GM13976 (cell line): ENCODE results near the gene PIM1.
A peak's percentile ranks its signal among the peaks of the same experiment; 100 is the strongest.

Experiments
- DNase-seq: peaks from one replicate; pipeline ENCODE4 v3.0.0; 2012; ENCODE audit warnings: low spot score
- in situ Hi-C: fragments of 300-500 bp; cut with MboI; formaldehyde crosslinking; loops from one replicate; pipeline ENCODE4 v1.12.0; 2022; ENCODE audit warnings: low sequenced_read_pairs, mixed read lengths, inconsistent platforms; ENCODE audit not compliant: unreplicated experiment
- TF ChIP-seq, protein P1 (sequence below): IDR thresholded peaks from 2 replicates; pipeline ENCODE4 v1.5.1; 2012; ENCODE audit warnings: borderline replicate concordance, mild to moderate bottlenecking; ENCODE audit not compliant: insufficient read depth; ENCODE audit errors: extremely low read depth, missing control alignments, control extremely low read depth

The PIM1 gene

DNA sequence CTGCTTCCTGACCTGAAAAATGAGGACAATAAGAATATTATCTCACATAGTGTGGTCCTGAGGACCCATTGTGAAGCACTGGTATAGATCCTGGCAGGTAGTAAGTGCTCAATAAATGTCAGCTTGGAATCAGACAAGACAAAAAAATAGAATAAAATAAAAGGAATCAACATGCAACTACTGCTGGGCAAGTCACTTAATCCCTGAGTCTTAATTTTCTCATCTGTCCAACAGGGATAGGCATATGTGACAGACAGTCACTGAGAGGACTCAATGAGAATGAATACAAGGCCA is 38.0 kb upstream of the PIM1 start:
- in situ Hi-C loops = no loop called here
- DNase-seq = no peak
- TF ChIP-seq, protein P1, sequence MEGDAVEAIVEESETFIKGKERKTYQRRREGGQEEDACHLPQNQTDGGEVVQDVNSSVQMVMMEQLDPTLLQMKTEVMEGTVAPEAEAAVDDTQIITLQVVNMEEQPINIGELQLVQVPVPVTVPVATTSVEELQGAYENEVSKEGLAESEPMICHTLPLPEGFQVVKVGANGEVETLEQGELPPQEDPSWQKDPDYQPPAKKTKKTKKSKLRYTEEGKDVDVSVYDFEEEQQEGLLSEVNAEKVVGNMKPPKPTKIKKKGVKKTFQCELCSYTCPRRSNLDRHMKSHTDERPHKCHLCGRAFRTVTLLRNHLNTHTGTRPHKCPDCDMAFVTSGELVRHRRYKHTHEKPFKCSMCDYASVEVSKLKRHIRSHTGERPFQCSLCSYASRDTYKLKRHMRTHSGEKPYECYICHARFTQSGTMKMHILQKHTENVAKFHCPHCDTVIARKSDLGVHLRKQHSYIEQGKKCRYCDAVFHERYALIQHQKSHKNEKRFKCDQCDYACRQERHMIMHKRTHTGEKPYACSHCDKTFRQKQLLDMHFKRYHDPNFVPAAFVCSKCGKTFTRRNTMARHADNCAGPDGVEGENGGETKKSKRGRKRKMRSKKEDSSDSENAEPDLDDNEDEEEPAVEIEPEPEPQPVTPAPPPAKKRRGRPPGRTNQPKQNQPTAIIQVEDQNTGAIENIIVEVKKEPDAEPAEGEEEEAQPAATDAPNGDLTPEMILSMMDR = no peak

DNA sequence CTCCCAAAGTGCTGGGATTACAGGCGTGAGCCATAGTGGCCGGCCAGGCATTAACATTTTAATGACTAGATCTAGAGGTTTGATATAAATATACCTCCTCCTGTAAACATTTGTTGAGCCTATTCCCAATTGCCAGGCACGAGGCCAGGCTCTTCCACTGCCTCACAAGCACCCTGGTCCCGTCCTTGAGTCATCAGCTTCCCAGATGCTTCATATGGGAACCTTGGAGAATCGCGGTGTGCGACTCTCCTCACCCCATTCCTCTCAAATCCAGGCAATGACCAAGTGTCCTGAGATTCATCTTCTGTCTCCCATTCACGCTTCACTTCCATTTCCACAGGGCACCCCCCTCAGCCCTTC is 35.9 kb upstream of the PIM1 start:
- no peak for DNase-seq
- TF ChIP-seq, protein P1 = no peak
- in situ Hi-C loops = no loop called here

DNA sequence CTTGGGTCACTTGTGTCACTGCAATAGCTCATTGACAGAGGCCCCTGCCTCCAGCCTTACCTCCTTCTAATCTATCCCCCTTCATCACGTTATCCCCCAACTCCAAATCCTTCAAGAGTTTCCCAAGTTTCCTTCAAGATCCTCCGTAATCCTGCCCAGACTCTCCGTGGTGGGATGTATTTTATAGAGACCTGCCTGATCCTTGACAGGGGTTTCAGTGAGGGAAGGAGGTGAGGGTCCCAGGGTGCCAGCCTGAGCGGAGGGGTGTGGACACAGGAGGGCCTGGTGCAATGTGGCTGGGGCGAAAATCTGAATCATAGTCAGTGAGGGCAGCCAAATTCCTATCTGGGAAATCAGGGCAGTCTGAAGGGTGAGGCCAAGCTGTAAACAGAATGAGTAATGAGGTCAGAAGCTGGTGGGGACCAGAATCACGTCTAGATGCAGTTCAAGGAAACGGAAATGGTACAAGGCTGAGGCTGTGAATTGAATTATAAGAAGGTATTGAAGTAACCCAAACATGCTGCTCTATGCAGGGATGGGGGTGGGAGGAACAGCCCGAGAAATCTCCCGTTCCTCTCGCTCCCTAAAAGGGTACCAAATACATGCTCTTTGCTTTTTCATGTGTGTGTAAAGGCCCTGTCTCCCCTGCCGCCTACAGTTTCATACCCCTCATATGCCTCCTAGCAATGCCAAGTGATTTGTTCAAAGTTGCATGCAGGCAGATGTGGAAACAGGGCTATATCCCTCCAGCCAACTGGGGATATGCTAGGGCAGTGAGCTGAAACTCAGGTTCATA is 35.4 kb upstream of the PIM1 start:
- DNase-seq = no peak
- in situ Hi-C loops = no loop called here
- TF ChIP-seq, protein P1 = no peak

DNA sequence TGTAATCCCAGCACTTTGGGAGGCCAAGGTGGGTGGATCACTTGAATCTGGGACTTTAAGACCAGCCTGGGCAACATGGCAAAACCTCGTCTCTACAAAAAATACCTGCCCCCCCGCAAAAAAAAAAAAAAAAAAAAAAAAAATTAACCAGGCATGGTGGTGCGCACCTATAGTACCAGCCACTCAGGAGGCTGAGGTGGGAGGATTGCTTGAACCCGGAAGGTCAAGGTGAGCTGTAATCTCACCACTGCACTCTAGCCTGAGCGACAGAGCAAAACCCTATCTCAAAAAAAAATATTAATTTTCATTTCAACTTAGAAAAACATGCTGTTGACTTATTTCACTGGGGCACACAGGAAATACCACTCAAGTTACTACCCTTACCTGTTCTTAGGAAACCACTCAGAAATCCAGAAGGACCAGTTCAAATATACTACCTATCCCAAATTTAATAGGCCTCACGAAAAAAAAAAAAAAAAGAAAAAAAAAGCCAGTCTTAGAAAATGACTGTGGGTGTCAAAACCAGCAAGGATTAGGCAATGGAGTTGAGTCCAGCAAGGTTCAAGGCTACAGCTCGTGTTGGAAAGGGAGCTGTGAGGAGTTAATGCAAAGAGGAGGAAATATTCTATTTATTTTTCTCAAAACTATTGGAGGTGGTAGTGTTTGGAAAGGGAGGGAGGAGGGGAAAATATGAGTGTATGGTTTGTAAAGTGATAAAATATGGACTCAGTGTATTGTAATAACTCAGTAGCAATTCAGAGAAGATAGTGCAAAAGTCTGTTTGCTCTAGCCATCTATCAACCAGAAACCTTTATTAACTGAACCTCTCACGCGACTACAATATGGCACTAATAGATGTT is 33.9 kb upstream of the PIM1 start:
- no peak for DNase-seq
- TF ChIP-seq, protein P1 = no peak
- in situ Hi-C loops = no loop called here

DNA sequence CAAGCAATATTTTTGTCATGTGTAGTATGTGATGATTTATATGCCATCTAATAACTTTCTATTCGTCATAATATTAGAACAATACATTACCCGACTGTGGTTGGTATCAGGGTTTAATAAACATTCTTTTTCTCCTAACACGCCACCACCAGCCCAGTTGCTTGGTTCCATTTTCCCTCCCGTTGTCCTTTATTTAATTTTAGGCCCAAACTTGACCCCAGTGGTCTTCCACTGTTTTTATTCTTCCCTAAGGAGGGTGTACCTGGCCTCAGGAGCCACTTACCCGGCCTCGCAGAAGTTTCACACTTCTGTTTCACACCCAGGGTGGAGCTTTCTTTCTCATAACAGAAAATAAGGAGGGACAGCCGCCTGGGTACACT is 33.1 kb upstream of the PIM1 start:
- no peak for DNase-seq
- TF ChIP-seq, protein P1 = no peak
- in situ Hi-C loops = no loop called here

DNA sequence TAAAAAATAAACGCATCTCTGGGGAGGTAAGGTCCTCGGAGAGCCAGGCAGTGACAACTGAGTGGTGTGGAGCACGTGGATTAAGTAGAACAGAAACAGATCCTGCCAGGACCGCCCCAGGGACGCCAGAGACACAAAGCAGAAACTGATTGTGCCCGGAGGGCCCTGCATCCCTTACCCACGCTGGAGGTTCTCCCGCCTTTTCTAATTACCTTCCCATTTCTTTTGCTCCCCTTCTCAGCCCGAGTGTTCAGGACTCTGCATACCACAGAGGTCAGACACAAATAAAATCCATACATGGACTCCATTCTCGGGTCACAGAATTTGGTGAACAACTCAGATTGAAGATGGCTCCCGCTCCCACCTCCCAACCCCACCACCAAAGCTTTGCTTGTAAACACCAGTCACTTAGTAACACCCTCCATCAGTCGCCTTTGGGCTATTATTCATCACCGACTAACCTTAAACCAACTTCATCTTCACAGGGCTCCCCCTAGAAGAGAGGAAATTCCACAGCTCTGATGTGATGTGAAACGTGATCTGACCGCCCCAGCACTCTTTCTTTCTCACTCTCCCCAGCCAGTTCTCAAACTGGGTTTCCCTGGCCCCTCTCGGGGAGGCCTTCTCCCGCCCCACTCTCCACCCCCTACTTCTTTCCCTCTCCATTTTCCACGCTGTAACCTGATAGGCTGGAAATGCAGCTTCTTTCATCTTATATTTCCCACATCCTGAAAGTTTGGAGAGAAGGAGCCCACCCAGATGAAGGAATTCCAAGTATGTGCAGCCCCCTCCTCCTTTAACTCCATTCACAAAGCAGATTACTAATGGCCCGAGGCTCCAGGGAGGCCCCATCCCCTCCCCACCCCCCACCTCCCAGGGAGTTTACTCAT is 32.5 kb upstream of the PIM1 start:
- DNase-seq = peak; percentile 77
- in situ Hi-C loops = no loop called here
- TF ChIP-seq, protein P1 = no peak
